COR-L47 (cell line): ENCODE measurements around the gene FBLN2.

ENCODE experiments used
- DNase-seq: peaks from one replicate; lab custom pipeline; 2025; lab: John Stamatoyannopoulos, UW

The FBLN2 gene

DNA sequence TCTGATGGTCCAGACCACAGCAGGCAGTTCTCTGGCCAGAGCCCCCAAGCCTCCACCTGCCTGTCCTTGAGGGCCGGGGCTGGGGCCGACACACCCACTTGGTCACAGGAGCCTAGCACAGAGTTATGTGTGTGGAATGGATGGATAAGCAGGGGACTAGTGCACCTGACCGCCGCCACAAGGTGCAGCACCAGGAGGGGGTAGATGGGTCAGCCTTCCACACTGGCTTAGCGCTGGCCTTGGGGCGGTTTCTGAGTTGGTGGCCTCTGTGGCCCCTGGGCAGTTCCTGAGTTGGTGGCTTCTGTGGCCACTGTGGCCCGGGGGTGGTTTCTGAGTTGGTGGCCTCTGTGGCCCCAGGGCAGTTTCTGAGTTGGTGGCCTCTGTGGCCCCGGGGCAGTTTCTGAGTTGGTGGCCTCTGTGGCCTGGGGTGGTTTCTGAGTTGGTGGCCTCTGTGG, 75.8 kb downstream of the FBLN2 start:
- DNase-seq: no peak

DNA sequence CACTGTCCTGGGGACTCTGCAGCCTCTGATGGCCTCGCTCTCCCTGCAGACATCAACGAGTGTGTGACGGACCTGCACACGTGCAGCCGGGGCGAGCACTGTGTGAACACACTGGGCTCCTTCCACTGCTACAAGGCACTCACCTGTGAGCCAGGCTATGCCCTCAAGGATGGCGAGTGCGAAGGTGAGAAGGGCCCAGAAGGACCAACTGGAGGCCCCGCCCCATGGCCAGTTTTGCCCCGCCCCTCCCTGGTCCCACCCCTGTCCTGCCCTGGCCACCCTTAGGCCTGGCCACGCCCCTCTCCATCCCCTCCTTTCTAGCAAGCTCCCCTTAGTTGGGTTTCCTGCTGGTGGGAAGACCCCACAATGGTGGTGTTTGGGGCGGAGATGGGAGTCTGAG, 77.5 kb downstream of the FBLN2 start:
- no peak for DNase-seq

DNA sequence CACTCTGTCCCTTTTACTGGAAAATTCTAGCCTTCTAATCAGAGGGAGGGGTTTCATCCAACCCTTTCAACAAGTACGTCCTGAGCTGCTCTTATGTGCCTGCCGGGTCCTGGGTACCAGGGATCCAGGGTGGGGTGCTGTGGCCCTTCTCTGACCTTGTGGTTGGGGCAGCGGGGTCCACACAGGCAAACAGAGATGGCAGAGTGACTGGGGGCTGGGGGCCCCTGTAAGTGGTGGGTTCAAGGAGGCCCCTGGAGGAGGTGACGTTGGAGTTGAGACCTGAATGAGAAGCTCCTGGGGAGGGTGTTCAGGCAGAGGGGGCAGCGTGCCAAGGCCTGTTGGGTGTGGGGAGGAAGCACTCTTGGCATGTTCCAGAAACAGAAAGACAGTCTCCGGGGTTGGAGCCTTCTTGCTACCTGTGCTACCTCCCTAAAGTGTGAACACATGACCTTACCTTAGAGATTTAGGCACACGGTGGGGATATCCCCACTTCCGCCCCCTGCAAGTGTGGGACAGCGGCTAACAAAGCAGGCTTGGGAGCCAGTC, 78.1 kb downstream of the FBLN2 start:
- no peak for DNase-seq

DNA sequence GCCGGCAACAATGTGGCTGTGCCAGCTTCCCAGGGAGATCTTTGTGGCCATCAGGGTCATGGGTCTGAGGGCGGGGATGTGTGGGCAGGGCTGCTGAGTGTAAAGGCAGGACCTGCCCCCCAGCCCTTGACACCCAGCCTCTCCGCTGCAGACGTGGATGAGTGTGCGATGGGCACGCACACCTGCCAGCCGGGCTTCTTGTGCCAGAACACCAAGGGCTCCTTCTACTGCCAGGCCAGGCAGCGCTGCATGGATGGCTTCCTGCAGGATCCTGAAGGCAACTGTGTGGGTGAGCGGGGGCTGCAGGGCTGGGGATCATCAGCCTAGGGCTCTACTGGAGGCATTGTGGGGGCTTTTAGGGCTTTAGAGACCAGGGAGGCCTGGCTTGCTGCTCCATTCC, 78.8 kb downstream of the FBLN2 start:
- no peak for DNase-seq

DNA sequence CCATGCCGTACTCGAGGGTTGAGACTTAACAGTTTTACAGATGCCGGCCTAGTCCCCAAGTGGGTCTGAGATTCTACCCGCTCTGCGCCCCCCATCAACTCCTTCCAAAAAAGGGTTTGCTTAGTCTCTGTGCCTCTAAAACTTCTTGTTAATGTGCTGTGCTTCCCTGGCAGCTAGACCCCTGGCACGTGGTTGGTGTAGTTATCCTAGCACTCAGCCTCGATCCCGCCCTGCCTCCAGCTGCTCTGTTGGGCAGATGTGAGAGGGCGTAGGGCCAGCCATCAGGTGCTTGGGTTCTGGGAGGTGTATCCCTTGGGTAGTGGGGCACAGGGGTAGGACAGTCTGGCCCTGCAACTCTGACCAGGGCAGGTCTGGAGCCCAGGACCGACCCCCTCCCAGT, 79.5 kb downstream of the FBLN2 start:
- DNase-seq: no peak

DNA sequence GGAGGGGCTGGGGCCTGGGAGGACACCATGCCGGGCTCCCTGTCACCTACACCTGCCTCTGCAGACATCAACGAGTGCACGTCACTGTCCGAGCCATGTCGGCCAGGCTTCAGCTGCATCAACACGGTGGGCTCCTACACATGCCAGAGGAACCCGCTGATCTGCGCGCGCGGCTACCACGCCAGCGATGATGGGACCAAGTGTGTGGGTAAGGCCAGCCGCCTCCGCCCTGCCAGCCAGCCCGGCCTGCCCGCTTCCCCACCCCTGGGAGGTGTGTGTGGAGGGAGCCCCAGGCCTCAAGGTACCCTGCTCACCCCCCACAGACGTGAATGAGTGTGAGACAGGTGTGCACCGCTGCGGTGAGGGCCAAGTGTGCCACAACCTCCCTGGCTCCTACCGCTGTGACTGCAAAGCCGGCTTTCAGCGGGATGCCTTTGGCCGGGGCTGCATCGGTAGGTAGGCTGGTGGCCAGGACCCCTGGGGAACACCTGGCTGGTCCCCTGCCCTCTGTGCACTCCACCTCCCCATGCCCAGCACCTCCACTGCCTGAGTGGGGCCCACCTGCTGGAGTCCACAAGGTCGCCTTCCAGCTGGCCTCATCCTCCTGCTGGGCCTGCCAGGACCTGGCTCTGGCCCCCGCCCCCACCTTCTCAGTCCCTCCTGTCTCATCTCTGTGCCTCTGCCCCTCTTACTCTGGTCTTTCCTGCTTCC, 80.1 kb downstream of the FBLN2 start:
- no peak for DNase-seq

DNA sequence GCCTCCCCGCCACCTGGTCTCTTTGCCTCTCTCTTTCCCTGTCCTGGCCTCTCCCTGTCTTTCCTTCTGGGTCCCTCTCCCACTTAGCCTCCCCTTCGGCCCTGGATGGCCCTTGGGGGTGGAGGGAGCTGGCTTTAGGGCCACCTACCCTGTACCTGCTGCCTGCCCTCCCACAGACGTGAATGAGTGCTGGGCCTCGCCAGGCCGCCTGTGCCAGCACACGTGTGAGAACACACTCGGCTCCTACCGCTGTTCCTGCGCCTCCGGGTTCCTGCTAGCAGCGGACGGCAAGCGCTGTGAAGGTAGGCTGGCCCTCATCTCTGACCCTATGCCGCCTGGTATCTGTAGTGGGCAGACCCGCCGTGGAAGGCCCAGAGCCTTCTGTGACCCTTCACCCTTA, 80.7 kb downstream of the FBLN2 start:
- DNase-seq: no peak

DNA sequence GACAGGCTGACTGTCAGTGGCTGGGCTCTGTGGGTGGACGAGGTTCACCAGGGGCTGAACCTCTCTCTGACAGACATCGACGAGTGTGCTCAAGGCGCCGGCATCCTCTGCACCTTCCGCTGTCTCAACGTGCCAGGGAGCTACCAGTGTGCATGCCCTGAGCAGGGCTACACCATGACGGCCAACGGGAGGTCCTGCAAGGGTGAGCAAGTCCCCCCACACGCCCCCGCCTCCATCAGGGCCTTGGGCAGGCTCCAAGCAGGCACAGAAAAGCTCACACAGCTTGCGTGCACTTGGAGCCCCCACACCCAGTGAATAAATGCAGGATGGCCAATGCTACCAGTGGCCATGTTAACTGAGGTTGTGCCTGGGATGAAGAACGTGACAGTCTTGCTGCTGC, 82.3 kb downstream of the FBLN2 start:
- DNase-seq: no peak

DNA sequence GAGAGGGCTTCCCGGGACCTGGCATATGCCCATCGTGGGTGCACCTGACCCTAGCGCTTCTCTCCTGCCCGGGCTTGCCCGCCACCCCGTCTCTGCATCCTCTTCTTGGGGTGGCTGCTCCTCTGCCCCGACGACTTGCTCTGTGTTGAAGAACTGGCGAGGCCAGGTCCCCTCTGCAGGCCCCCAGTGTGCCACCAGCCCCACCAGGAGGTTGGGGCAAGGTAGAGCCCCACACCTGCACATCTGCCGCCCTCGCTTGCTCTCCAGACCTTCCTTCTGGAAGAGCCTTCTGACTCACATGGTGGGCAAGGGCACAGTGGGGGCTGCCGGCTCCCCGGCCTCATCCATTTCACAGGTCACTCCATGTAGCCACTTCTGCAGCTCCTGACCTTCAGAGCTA, 84.3 kb downstream of the FBLN2 start:
- no peak for DNase-seq

DNA sequence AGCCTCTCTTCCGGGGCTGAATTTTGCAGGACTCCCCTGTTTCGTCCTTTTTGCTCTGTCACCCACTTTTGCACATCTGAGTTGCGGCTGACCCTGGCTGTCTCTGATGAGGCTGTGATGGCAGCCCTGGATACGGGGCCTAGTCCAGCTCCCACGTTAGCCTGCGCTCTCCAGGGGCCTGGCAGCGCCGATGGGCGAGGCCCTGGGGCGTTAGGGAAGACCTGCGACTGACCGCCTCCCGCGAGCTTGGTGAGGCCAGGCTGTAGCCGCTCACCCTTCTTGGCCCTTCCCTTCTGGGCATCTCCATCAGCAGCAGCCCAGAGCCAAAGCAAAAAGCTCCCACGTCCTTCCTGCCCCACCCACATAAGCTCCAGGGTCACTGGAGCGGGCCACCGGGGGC, 85.2 kb downstream of the FBLN2 start:
- no peak for DNase-seq

DNA sequence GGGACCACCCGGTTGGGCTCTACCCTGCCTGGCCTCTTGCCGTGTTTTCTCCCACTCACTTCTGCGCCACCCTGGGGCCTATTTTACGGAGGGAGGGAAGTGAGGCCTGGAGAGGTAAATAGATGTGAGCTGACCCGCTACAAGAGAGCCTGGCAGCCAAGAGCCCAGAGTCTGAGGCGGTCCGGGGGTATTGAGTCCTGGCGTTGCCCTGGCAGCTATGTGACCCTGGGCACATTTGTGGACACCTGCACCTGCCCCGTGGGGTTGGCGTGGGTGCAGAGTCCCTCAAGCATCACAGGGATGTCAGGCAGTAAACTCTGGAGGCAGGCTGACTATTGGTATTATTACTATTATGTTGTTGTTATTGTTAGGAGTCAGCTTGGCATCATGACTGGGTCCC, 85.7 kb downstream of the FBLN2 start:
- DNase-seq: no peak

DNA sequence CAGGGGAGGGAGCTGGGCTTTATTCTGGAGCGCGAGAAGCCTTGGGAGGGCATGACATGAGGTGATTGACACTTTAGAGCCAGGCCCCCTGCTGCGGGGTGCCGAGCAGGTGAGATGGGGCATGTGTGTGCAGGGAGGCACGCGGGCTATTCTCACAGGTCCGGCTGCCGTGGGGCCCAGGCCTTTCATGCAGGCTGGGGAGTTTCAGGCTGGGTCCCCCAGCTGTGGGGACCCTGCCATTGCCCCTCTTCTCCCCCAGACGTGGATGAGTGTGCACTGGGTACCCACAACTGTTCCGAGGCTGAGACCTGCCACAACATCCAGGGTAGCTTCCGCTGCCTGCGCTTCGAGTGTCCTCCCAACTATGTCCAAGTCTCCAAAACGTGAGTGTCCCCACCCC, 87.3 kb downstream of the FBLN2 start:
- DNase-seq: no peak

DNA sequence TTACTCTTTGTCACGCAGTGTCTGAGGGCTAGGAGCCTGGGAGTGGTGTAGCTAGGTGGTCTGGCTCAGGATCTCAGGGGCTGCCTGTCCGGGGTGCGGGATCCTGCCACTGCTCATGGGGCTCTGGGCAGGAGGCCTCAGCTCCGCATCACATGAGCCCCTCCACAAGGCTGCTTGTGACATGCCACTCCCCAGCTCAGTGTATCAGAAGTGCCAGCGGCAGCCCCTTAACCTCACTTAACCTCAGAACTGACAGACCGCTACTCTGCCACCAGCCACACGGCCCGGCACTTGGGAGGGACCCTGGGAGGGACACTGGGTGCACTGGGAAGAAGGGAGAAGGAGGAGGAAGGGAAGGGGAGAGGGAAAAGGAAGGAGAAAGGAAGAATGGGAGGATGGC, 87.9 kb downstream of the FBLN2 start:
- DNase-seq: no peak

DNA sequence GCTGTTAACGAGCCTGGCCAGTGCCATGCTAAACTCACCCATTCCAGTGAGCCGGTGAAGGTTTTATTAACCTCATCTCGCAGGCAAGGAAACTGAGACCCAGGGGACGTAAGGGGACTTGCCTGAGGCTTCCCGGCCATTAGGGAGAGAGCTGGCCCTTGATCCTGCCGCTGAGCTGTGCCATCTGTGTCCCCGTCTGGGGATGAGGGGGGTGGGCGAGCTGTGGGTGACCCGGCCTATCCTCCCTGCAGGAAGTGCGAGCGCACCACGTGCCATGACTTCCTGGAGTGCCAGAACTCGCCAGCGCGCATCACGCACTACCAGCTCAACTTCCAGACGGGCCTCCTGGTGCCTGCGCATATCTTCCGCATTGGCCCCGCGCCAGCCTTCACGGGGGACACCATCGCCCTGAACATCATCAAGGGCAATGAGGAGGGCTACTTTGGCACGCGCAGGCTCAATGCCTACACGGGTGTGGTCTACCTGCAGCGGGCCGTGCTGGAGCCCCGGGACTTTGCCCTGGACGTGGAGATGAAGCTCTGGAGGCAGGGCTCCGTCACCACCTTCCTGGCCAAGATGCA, 88.5 kb downstream of the FBLN2 start:
- no peak for DNase-seq

DNA sequence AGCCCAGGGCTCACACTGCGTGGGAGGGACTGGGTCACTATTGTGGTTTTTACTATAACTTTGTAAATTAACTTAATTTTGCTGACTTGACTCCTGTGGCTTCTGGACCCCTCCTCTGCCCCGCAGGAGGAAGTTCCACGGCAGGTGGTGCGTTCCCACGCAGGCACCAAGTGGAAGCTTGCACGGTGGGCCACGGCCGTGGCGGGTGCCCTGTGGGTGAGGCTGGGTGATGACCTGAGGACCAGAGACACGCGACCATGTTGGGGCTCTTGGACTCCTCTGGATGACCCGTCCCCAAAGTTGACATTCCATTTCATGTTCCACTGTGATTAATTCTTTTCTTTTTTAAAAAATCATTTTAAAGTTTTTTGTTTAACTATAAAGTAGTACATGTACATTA, 89.0 kb downstream of the FBLN2 start:
- no peak for DNase-seq

DNA sequence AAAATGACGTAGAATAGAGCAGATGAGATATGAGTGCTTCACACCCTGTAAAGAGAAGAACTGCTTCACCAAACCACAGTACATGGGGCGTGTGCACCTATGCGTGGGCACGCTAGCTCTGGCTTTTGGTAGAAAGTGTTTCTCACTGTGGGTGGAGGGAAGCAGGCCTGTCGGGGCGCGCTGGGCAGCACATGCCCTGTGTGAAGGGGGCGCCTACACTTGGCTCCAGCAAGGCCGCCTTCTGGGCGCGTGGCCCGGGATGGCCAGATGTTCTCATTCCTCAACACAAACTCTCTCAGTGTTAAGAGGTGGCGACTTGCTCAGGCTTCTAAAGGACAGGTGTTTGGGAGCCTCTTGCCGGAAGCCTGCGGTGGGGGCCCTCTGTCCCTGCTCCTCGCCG, 90.0 kb downstream of the FBLN2 start:
- DNase-seq: no peak

DNA sequence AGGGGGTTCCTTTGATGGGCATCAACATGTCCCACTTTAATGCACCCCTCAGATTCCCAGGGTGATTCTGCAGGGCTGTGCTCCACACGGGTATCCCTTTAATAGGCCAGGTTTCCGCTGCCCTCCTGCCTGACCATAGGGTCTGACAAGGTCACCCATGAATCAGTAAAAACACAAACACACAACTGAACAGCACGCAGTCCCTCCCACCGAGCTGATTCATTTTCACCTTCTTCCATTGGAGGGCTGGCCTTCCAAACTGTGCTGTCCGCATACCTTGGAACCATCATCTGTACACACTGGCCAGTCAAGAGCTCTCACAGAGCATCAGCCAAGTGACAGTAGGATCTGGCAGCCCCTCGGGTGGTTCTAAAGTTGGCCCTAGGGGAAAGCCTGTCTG, 93.7 kb downstream of the FBLN2 start:
- no peak for DNase-seq

DNA sequence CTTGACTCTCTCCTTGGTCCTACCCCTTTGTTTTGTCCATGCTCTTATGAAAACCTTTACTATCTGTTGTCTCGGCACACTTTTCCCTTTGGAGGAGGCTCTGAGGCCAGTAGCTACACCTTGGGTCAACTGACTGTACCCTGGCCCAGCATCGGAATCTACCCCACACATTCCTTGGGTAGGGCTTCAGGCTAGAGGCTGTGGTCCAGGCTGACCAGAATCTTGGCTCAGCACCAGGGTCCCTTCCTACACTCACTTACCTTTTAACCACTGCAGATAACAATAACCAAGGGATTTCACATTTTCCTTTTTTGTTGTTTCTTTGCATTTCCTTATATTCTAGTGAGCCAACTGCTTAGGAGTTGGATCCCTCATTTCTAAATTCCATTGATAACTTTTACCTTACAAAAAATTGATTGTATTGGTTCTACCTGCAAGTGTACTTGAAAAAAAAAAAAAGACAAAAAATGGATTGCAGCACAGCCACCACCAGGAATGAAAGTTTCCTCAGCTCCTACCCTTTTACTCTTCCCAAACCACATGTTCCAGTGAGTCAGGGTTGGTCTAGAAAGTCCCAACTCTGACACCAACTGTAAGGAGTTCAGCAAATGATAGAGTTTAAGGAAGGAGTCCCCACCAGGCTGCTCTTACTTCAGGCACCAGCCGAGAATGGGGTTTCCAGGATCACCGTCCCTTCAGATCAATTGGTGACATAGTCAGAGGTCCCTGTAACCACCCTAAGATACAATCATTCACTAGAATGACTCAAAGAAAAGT, 95.6 kb downstream of the FBLN2 start:
- DNase-seq: no peak

DNA sequence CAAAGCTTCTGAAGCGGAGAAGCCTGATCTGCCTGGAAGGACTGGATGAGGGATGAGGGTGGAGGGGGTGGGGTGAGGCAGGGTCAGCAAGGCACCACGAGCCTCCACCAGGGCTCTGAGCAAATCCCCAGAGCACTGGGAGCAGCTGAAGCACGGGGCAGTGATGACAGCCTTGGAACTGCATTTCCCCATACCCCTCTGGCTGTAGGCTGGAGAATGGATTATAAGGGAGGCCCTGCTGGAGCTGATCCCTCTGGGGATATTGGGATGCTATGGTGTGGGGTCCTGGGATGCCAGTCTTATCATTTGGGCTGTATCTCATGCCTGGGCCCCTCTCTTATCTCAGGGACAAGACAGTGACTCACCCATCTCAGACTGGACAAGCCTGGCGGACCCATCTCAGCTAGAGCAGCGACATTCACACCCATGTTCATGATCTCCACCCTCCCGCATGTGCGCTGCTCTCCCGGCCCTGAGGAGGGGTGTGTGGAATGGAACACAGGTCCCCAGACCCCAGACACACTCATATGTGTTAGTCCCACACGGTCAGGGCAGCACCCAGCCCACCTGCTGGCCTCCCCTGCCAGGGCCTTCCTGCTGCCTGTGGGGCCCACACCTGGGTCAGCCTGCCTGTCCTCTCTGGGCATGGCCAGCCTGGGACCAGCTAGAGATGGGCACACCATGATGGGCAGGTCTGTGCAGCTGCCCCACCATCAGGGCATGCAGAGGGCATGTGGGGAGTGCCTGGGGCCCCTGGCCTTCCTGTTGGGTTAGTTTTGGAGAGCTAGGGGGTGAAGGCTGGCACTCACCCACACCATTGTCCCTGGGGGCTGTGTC, 97.1 kb downstream of the FBLN2 start:
- DNase-seq: no peak

DNA sequence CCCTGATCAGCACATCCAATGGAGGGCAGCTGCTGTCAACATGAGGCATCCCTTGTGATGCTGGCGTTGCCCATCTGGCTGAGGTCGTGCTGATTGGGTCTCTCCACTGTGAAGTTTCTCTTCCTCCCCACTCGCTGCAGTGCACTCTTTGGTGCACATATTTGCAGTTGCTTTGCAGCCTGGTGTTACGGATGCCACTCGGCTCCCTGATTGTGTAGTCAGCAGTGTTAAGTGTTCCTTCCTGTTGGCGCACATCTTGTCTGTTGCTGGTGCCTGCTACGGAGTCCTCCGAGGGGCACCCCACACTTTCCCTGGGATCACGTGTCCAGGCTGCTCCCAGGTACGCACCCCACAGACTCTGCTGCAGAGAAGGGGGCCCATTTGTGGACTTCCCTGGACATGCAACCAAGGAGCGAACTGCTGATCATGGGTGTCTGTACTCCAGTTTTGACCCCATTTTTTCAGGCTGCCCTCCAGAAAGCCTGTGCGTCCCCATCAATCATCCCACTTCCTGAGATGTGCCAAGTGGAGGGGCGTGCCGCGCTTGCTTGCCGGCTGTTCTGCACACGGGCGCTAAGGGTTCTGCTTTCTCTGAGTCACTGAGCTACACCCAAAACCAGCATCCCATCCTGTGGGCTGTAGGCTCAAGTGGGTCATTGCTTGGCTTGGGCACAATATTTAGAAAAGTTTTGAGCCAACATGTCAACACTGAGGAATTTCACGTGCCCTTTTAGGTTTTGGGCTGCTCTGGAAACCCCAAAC, 98.6 kb downstream of the FBLN2 start:
- DNase-seq: no peak
